GM12878 (cell line): ENCODE data around the gene JAG2.

ENCODE experiments used
- CBX3 ChIP-seq: fragments of 200-600 bp; sonication (generic); IDR thresholded peaks from 2 replicates; pipeline ENCODE4 v1.6.1; 2016; ENCODE audit warnings: low read depth, borderline replicate concordance
- CTCF ChIP-seq, 3 experiments: IDR thresholded peaks in 2 of 3; conservative IDR thresholded peaks in 1 of 3; 2 replicates each; pipeline ENCODE4 v1.5.1; 2011; ENCODE audit warnings: low read depth in 3 of 3, low read length in 3 of 3, mild to moderate bottlenecking in 3 of 3, control low read depth in 2 of 3, moderate library complexity in 2 of 3, inconsistent platforms in 1 of 3, mixed read lengths in 1 of 3; ENCODE audit not compliant: control insufficient read depth in 2 of 3, insufficient read depth in 1 of 3; ENCODE audit errors: extremely low read depth in 1 of 3
- EP300 ChIP-seq, 2 experiments: fragments of 150-350 bp in 1 of 2; IDR thresholded peaks; 2 replicates each; pipeline ENCODE4 v1.6.1; 2011 to 2012; ENCODE audit warnings: low read depth in 2 of 2, low read length in 2 of 2, borderline replicate concordance in 1 of 2, improper control_type of control experiment in 1 of 2, inconsistent platforms in 1 of 2; ENCODE audit not compliant: control insufficient read depth in 1 of 2
- TCF12 ChIP-seq: IDR thresholded peaks from 2 replicates; pipeline ENCODE4 v1.6.1; 2011; ENCODE audit warnings: low read depth, mild to moderate bottlenecking, low read length

- TF ChIP-seq TCF12 (no peak), CBX3 (no peak), CTCF (IDR thresholded peaks at IDR 0.05 in 2 of 3, conservative IDR thresholded peaks at IDR 0.05 in 1 of 3; ENCODE audit: control insufficient read depth in 2 of 3, extremely low read depth in 1 of 3, insufficient read depth in 1 of 3, low read depth in 3 of 3, low read length in 3 of 3) (no peak), EP300 (IDR thresholded peaks at IDR 0.05; ENCODE audit: borderline replicate concordance in 1 of 2, control insufficient read depth in 1 of 2, low read depth in 2 of 2, low read length in 2 of 2) (no peak)
These were observed 49.1 kb downstream of the JAG2 start for GRCh38 chr14:105119408-105120025.
